NCI-H345 (cell line): ENCODE measurements around the gene CNTNAP2.

Experiments used
- DNase-seq: peaks from one replicate; lab custom pipeline; 2025; lab: John Stamatoyannopoulos, UW

Gene CNTNAP2

DNA sequence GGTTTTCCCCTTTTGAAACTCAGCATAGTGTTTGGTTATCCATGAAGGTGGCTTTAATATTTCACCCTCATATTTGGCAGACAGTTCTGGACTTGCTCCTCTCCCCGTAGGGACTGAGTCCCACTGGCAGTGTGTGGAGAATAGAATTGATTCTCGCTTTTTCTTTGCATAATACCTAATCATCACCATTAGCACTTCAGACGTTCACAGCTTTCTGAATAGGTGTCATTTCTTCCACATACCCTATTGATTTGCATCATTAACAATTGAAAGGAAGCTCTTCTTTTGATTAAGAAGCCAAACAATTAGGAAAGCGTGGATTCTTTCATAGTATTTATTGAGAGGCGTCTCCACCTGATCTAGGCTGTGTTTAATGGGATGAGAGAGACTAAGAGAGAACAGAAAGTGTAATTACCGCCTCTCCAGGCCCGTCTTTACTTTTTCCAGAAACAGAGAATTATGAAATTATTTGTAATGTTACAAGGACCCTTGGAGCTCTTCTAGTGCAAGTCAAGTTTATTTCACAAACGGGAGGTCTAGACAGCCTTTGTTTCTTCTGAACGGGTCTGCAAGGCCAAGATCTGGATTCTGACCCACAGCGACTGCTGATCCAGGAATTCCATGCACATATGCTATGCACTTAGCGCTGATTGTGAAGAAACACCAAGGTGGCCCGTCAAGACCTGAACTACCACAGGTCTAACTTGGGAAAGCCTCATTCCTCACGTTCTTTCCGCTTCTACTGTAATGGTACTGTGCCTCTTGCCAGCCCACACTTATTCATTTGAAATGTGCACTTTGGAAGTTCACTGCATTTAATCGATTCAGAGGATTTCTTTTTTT is 2224.1 kb downstream of the CNTNAP2 start:
- DNase-seq = no peak

DNA sequence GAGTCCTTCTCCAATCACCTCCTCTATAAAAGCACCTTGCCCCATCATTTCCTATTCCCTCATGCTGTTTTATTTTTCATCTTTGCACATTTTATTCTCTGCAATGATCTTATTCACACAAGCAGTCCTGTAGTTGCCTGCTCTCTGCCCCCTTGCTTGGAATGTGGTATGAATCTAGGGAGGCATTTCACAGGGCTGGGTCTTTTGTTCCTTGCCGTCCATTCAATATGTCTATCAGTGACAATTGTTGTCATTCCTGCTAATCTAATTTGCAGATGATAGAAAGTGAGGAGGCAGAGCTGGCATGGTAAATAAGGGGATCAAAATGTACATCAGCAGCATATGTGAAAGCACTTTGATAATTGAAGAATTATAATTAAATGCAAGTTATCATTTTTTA is 2227.8 kb downstream of the CNTNAP2 start:
- no peak for DNase-seq

DNA sequence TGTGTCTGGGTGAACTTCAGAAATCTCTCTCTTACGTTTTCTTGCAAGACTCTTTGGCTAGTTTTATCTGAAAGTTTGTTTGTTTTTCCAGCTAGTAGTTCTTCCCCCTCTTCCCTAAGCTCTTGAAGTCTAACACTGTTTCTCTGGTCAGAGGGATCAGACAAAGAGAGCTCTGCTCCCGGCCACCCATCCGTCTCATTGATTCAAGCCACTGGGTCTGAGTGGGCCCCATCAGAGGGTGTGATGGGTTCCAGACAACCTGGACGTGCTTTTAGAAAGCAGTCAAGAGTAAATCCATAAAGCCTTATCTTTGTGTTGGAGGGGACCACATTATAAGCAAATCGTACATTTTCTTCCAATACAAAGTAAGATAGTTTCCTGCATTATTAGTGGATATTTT is 2231.4 kb downstream of the CNTNAP2 start:
- no peak for DNase-seq

DNA sequence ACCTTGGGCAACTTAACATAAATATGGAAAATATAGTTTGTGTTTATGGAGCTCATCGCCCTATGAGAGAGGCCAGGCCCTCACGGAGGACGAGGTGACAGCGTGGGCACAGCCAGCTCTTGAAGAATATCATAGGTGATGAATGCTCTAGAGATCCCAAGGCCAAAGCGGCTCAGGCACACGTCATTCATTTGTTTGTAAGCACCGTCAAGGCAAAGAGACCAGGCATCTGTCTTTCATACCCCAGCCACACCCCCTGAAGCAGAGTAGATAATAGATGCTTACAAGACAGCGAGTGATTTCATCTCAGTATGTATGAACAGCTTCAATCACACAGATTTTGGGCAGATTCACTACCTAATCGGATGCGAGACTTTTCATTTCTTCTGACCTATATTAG is 2231.9 kb downstream of the CNTNAP2 start:
- DNase-seq = peak; percentile 12

DNA sequence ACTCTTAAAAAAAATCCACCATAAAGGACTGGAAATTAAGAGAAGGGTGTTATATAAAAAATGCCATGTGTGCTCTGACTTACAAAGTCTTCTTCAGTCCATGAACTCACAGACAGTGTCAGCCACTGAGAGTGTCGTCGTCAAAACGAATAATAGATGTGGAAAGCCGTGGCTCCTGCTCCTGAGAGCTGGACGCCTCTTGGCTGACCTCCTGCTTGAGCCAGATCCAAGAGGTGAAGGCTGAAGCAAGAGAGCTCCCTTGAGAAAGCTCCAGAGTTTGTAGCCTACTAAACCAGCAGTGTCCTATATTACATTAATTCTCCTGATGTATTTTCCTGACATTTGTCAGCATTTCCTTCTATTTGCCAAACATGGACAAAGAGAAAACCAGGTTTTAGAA is 2239.7 kb downstream of the CNTNAP2 start:
- DNase-seq = no peak

DNA sequence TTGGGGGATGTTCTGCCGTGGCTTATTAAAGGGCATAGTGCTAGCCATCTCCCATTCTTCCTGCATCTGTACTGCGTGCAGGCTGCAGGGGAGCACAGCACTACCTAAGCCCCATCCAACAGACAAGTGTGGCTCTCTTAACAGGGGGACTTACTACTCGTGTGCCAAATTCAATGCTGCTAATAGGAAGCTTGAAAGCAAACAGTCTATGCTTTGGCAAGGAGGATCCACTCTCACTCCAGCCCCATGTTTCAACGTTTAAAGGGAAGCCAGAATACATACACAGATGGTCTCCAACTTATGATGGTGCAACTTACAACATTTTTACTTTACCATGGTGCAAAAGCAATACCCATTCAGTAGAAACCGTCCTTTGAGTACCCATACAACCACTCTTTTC is 2245.9 kb downstream of the CNTNAP2 start:
- DNase-seq = no peak

DNA sequence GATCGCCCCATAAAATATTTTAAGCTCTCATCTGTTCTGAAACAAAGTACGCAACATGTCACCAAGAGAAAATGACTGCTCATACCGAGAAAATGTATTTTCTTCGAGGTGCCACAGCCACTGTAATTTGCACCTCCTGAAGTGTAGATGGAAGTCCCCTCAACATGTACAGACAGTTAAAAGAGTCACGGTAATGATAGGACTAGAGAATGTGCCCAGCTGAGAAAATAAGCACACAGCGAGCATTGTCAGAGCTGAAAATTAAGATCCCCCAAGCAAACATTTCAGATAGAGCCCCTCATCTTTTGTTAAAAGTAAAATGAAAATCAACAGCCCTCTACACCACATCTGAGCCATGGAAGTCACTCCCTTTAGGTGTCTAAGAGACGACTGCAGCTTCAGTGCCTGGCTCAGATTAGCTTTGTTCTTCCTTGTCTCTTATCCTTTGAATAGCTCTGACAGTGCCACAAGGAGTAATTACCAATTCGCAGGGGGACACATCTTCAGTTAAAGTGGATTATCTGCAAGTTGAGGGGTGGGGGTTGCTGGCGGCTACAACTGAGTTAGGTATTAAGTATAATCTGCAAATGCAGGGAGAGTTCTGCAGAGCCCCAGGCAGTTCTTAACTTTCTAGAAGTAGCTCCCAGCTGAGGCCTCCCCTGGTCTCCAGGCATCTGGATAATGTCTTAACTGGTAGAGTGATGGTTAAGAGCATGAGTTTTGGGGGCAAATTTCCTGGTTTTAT is 2251.3 kb downstream of the CNTNAP2 start:
- no peak for DNase-seq

DNA sequence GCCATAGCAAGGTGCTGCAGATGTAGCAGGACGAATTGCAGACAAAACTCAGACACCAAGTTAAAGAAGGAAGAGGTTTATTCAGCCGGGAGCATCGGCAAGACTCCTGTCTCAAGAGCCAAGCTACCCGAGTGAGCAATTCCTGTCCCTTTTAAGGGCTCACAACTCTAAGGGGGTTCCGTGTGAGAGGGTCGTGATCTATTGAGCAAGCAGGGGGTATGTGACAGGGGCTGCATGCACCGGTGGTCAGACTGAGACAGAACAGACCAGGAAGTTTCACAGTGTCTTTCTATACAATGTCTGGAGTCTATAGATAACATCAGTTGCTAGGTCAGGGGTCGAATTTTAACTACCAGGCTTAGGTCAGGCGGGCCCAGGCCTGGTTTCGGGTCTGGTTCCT is 2252.0 kb downstream of the CNTNAP2 start:
- no peak for DNase-seq

DNA sequence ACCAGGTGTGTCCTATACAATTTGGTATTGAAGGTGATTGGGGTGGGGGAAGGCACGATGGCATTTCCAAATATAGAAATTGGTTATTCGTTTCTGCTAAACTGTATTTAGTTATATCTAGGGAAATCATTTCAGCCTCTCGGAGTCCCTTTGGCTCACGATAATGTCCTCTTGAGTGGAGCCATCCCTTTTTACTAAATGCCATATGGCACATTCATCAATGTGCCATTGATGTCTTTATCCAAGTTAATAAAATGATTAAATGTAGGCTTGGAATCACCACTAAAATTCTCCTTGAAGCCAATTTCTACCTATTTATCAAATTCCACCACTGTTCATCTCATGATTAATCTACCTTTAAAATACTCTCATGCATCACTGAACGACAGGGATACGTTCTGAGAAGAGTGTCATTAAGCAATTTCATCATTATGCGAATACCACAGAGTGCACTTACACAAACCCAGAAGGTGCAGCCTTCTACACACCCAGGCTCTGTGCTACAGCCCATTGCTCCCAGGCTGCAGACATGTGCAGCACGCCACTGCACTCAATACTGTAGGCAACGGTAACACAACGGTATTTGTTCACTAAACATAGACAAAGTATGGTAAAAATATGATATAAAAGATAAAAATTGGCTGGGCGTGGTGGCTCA is 2254.8 kb downstream of the CNTNAP2 start:
- DNase-seq = no peak

DNA sequence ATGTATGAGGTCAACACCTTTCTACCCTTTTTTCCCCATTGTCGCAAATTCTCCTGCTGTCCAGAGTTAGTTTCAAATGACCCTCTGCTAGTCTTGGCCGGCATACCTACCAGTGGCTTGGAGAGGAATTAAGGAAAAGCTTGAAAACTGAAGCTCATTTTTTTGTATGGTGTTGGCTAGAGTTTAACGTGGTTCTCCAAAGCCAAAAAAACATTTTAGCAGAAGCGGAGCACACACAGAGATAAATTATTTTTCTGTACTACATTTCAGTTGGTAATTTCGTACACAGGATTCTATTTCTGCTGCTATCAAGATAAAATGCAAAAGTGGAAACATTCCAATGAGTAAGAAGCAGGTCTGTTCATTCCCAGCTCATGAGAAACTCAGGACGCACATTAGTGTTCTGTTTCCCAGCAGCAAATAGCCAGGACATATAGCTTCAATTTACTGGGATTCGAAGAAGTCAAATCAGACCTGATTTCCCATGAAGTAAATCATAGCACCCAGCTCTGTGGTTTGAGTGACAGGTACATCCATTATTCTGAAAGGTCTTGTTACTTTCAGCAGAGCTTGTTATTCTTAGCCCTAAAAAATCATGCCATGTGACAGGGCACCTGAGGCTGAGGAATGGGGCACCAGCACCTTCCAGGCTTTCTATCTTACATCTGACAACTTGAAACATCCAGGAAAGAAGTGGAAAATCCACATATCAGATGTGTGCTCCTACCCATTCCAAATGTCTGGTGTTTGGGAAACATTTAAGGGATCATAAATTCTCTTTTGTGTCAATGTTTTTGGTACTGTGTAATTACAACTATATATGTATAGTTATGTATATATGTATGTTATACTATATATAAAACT is 2258.0 kb downstream of the CNTNAP2 start:
- DNase-seq = no peak

DNA sequence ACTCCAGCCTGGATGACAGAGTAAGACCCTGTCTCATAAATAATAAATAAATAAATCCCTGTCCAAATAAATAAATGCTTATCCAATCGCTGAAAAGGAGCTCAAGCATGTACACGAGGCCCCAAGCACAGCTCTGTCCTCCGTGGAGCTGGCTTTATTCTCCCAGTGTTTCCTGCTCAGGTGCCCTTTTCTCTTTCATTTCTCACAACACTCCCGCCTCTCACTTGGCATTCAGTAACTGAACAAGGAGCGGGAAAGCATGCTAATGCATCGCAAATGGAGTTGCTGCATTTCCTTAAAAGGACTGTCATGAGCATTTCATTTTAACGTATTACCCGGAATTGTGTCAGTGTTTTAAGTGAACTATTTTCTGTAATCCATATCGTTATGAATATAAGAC is 2263.1 kb downstream of the CNTNAP2 start:
- no peak for DNase-seq

DNA sequence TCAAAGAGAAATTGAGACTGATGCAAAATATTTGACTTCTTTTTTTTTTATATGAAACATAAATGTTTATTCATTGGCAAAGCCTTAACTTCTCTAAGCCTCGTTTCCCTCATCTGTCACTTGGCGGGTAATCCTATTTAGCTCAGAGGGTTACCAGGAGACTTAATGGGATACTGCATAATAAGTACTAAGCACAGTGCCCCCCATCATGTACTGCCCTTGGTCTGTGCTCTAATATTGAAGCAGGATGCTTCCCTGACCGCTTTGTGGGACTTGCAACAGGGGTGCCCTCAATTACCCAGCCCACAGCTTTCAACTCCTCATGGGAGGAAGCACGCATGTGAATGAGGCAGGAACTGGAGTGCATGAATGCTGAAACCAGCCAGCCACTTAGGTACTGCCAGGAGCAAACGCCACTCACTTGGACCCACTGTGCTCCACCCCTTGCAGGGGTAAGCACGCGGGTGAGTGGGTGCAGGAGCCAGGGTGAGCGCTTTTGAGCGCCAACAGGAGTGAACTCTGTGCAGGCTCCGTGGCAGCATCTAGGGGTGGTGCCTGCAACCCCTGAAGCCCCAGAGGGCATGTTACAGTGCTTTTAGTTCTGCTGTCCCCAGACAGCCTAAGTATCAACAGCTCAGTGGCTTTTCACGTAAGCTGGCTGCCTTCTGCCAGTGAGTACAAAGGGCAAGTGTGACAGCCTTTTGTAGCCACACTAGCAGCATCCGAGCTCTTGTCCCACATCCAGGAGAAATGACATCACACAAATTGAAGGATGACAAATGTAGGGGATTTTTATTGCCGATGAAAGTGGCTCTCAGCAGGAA is 2264.2 kb downstream of the CNTNAP2 start:
- no peak for DNase-seq

DNA sequence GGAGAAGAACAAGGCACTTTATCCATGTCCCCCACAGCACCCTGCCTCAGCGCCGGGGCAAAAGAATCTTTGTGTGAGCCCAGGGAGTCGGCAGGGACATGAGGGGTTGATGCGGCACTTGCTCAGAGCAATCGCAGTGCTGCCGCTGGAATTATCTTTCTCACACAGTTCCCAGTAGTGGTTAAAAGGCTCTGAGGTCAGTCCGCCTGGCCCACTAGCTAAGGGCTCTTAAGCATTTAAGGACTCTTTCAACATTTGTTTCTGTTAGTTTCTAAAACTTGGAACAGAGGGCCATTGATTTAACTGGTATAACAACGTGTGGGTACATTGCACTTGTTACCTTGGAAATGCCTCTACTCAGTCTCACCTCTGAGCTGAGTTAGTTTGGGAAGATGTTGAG is 2266.0 kb downstream of the CNTNAP2 start:
- DNase-seq = no peak

DNA sequence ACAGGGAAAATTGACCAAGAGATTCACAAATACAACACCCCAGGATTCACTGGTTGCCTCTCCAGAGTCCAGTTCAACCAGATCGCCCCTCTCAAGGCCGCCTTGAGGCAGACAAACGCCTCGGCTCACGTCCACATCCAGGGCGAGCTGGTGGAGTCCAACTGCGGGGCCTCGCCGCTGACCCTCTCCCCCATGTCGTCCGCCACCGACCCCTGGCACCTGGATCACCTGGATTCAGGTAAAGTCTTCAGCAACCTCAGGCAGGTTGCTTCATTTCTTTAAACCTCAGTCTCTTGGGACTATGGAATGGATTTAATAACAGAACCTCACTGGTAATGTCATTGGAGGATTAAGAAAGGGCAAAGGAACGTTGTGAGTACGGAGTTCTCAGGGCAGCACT is 2267.1 kb downstream of the CNTNAP2 start:
- DNase-seq = no peak

DNA sequence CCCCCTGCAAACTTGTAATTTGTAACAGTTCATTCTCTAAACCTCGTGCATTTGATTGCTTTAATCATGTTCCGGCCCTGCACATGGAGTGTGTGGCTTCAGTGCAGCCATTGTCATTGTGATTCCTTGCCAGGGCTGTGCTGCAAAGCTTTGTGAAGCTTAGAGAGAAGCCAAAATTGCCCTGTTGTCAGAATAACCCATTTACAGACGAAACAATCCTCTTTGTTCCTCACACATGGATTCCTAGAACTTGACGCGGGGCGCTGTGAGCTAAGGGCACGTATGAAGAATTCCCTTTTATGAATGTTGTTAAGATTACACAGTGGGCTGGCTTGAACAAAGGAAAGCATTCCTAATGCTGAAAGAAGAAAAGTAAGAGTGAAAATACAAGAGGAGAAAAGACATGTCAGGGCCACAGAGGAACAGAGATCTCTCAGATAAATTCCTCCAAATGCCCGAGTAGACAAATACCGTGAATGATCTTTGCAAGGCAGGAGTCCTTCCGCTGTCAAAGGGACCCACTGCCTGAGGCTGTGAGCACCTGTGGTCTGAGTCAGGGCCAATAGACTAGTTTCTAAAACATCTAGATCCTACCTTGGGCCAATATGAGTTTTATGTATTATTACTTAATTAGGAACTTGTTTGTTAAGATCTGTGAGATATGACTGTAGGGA is 2268.5 kb downstream of the CNTNAP2 start:
- DNase-seq = no peak

DNA sequence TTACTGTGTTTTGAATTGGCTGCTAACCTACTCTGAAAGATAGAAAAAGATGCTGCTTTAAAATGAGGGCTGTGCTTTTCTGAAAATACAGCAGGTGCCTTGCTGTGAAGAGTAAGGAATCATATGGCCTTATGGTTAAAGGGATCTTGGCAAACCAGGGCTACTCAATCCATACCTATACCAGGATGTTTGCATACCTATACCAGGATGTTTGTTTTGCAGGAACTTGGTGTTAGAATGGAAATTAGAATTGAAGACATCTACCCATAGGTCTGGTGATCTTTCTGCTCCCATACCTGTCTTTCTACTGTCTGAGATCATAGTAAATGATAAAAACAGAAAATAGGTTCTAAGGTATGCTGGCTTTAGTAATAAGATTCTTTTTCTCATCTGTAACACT is 2273.8 kb downstream of the CNTNAP2 start:
- no peak for DNase-seq

DNA sequence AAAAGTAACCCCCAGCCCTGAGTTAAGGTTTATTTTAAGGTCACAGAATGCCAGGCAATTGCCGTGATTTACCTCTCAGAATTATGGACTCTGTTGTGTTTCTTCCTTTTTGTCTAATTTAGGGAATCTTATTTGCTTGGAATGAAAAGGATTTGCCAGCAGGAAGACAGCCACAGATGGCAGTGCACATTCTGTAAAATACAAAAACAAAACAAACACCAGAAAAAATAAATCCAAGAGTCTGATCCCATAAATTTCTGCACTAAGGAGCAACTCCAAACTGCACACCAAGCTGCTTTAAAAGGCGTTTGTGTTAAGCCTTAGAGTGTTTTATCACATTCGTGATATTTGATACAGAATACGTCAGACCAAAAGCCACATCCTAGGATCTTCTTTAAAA is 2275.0 kb downstream of the CNTNAP2 start:
- no peak for DNase-seq

DNA sequence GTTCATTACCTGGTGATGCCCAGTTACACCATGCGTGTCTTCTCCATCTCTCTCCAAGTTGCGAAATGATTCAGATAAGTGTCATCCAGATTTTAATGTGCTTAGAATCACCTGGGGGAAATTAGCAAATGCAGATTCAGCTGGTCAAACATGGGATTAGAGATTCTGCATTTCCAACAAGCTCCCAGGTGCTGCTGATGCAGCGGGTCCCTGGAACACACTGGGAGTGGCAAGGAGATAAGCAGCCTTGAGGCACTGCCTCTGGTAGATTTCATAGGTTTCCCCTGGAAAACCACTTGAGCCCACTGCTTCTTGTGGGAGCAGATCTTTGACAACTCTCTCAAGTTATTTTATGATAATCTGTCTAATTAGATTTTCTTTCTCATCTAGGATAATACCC is 2278.0 kb downstream of the CNTNAP2 start:
- DNase-seq = no peak

DNA sequence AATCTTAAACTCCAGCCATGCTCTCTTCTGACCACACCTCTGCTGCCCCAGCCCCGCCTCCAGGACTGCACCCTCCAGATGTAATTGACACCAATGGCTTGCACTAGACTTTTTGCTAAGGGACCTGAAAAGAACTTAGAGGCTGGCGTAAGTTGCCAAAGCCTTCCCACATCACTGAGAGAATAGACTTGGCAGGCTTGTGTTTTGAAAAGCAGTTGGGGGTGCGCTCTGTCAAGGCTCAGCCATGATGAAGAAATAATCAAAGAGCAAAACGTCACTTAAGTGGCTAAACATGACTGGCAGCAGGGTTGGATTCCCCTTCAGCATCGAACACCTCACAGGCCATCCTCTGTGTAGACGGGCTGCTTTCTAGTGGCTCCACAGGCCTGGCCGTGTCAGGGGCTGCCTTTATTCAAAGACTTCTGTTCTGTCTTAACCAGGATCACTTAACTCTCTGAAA is 2278.8 kb downstream of the CNTNAP2 start:
- no peak for DNase-seq

DNA sequence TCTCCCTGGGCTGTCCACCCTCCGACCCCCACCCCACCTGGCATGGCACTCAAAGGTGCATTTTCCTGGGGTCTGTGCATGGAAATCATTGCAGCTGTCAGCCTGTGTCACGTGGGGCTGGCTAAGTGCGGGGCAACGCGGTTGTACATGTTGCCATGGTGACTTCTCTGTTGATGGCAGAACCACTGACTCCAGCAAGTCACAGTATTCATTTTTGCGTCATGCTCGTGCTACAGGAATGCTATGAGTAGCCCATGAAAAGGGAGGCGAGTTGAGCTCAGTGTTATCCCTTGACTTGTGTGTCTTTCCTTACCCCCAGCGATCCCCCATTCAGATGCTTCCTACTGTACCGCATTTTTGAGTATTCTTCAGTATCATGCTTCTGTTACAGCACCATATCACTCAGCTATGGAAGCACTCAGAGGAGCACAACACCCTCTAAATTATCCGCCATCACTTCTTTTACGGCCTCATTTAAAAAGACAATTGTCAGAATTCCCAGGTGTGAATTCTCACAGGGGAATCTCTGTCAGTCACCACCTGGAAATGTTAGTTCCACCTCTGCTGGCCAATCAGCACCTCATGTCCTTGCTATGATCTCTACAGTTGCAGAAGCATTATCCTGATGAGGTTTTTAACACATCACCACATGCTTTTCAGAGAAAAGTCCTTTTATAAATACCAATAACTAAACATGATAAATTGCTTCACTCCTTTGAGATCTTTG is 2279.6 kb downstream of the CNTNAP2 start:
- no peak for DNase-seq
